HG03378 (cell line): Measurements from ENCODE around the gene PHC3.
A peak's percentile ranks its signal among the peaks of the same experiment; 100 is the strongest.
"Not testable (repeated sequence)": the region's sequence is repeated elsewhere in the genome, so short reads cannot be mapped to it uniquely, and the experiment has no call there.

Source experiments
- ATAC-seq: cut with Tn5 transposase; IDR thresholded peaks from one replicate; pipeline ENCODE4 v1.9.1; 2021; ENCODE audit warnings: mild to moderate bottlenecking, moderate library complexity; ENCODE audit not compliant: unreplicated experiment

PHC3 gene

GRCh38 chr3:170130532-170130931 is 51.0 kb downstream of the PHC3 start:
- no peak for ATAC-seq

GRCh38 chr3:170128977-170129431 is 52.5 kb downstream of the PHC3 start:
- peak; percentile 42 for ATAC-seq

GRCh38 chr3:170128259-170128976 is 53.1 kb downstream of the PHC3 start:
- peak; percentile 90 for ATAC-seq

GRCh38 chr3:170117134-170117533 is 64.4 kb downstream of the PHC3 start:
- ATAC-seq, result no peak

- ATAC-seq, result not testable (repeated sequence)
Measured at GRCh38 chr3:170114165-170114564, 67.4 kb downstream of the PHC3 start.

- ATAC-seq, result no peak
Measured at GRCh38 chr3:170111147-170111771, 70.3 kb downstream of the PHC3 start.

GRCh38 chr3:170109579-170110293 is 71.8 kb downstream of the PHC3 start:
- ATAC-seq, result no peak

- no peak for ATAC-seq
Measured at GRCh38 chr3:170108955-170109354, 72.6 kb downstream of the PHC3 start.

GRCh38 chr3:170107941-170108340 is 73.6 kb downstream of the PHC3 start:
- no peak for ATAC-seq

- no peak for ATAC-seq
Measured at GRCh38 chr3:170102431-170102830, 79.1 kb downstream of the PHC3 start.

GRCh38 chr3:170100944-170101343 is 80.6 kb downstream of the PHC3 start:
- no peak for ATAC-seq

GRCh38 chr3:170098753-170099152 is 82.8 kb downstream of the PHC3 start:
- no peak for ATAC-seq

GRCh38 chr3:170096342-170096741 is 85.2 kb downstream of the PHC3 start:
- no peak for ATAC-seq

- ATAC-seq, result no peak
Measured at GRCh38 chr3:170095771-170096170, 85.8 kb downstream of the PHC3 start.

GRCh38 chr3:170092907-170093306 is 88.6 kb downstream of the PHC3 start:
- ATAC-seq, result no peak

GRCh38 chr3:170090601-170090981 is 90.9 kb downstream of the PHC3 start:
- ATAC-seq, result no peak

- no peak for ATAC-seq
Measured at GRCh38 chr3:170089862-170090600, 91.5 kb downstream of the PHC3 start.

- ATAC-seq, result no peak
Measured at GRCh38 chr3:170085396-170085795, 96.1 kb downstream of the PHC3 start.

GRCh38 chr3:170083343-170083742 is 98.2 kb downstream of the PHC3 start:
- no peak for ATAC-seq

- no peak for ATAC-seq
Measured at GRCh38 chr3:170081079-170081741, 100.3 kb downstream of the PHC3 start.

- no peak for ATAC-seq
Measured at GRCh38 chr3:170080605-170081004, 100.9 kb downstream of the PHC3 start.
